ENCODE measurements around the gene C2CD5. TPM values are rescaled to one million over a fixed set of nuclear protein-coding genes. Genes with fewer than 3 reads are reported as not detected.
A peak's percentile ranks its signal among the peaks of the same experiment; 100 is the strongest.

Gene C2CD5
- total and polyA plus RNA-seq, 2 of the 13 experiments (the other 11 are each of a cell fraction or from before 2014, with no cell fraction given): 12.6 to 14.6 TPM

GRCh38 chr12:22476133-22476532 lies 68.2 kb downstream of the C2CD5 start (continued):
- TF ChIP-seq ZNF382 (CRISPR knock-in tag; IDR thresholded peaks at IDR 0.05; ENCODE audit: borderline replicate concordance): no peak
- TF ChIP-seq SMYD3 (CRISPR knock-in tag; IDR thresholded peaks at IDR 0.05): no peak
- TF ChIP-seq KLF6 (CRISPR knock-in tag; IDR thresholded peaks at IDR 0.05): no peak
- no peak for TF ChIP-seq ZFP1 (CRISPR knock-in tag; IDR thresholded peaks at IDR 0.05)
- TF ChIP-seq TGIF2 (CRISPR knock-in tag; IDR thresholded peaks at IDR 0.05): no peak
- no peak for TF ChIP-seq THAP8 (CRISPR knock-in tag; IDR thresholded peaks at IDR 0.05; ENCODE audit: borderline replicate concordance)
- no peak for TF ChIP-seq SIX4 (CRISPR knock-in tag; IDR thresholded peaks at IDR 0.05)
- TF ChIP-seq ZNF136 (CRISPR knock-in tag; IDR thresholded peaks at IDR 0.05; ENCODE audit: low read depth): no peak
- TF ChIP-seq ZNF543 (CRISPR knock-in tag; IDR thresholded peaks at IDR 0.05): no peak
- no peak for TF ChIP-seq ZFYVE20 (CRISPR knock-in tag; IDR thresholded peaks at IDR 0.05; ENCODE audit: borderline replicate concordance, low read depth)

- no peaks in the 10 kb centered on the region for H3K36me3 ChIP-seq (replicated peaks in 1 of 2; ENCODE audit: control insufficient read depth in 1 of 2, insufficient read depth in 2 of 2, low read length in 2 of 2)
- H3K4me2 ChIP-seq (ENCODE audit: low read depth, low read length): no peak overlapping the region
- ChIA-PET POLR2A (no interaction called here), CTCF (ENCODE audit: low intra/inter-chr PET ratio, low total read pairs) (no interaction called here)
- no TSS peak for BruUV-seq (replicated peaks)
- TF ChIP-seq ZNF350 (CRISPR knock-in tag; IDR thresholded peaks at IDR 0.05; ENCODE audit: borderline replicate concordance, low read depth): no peak
- TF ChIP-seq KLF9 (CRISPR knock-in tag; IDR thresholded peaks at IDR 0.05; ENCODE audit: low read depth): no peak
- no peak for TF ChIP-seq EZH2 (conservative IDR thresholded peaks at IDR 0.05; ENCODE audit: low read depth, low read length)
- TF ChIP-seq MAFK (conservative IDR thresholded peaks at IDR 0.05 in 1 of 2, IDR thresholded peaks at IDR 0.05 in 1 of 2; ENCODE audit: low read length in 2 of 2): peak; percentile 33 to 68; a peak in 3 of 4 replicates
- no peak for TF ChIP-seq ZNF362 (CRISPR knock-in tag; IDR thresholded peaks at IDR 0.05; ENCODE audit: borderline replicate concordance)
- TF ChIP-seq ZNF530 (CRISPR knock-in tag; IDR thresholded peaks at IDR 0.05; ENCODE audit: low read depth): no peak
- peak; percentile 40; the same call in 1 of the 2 replicates for TF ChIP-seq MAFF (IDR thresholded peaks at IDR 0.05; ENCODE audit: low read depth, low read length)
- TF ChIP-seq SMAD3 (CRISPR knock-in tag; IDR thresholded peaks at IDR 0.05): no peak
- TF ChIP-seq TBP (CRISPR knock-in tag; IDR thresholded peaks at IDR 0.05): no peak
- no peak for TF ChIP-seq ZNF180 (CRISPR knock-in tag; IDR thresholded peaks at IDR 0.05; ENCODE audit: borderline replicate concordance, low read depth)
- FAIRE-seq: no peak
- no peaks in the 10 kb centered on the region for H3K27me3 ChIP-seq (ENCODE audit: control insufficient read depth in 1 of 2, insufficient read depth in 2 of 2, low read length in 2 of 2)
- H3K79me2 ChIP-seq (ENCODE audit: insufficient read depth, low read length): no peaks in the 10 kb centered on the region
- DNase-seq (ENCODE audit: low spot score): no peak
- no peaks in the 10 kb centered on the region for H3K9me3 ChIP-seq (ENCODE audit: low read length)
- no peaks in the 10 kb centered on the region for H3K4me1 ChIP-seq (ENCODE audit: insufficient read depth, low read length)
- 95% methylated on average over 5 of the region's 5 CpGs for WGBS (ENCODE audit: low lambda C conversion rate)
- no peaks in the 10 kb centered on the region for H4K20me1 ChIP-seq (ENCODE audit: insufficient read depth, low read length)
- intact Hi-C loops (cut with micrococcal nuclease; ENCODE audit: unreplicated experiment): no loop called here
- no peak overlapping the region for H3K9ac ChIP-seq (ENCODE audit: insufficient read depth, low read depth, low read length)
- no peak overlapping the region for H3K4me3 ChIP-seq (replicated peaks in 1 of 3; ENCODE audit: insufficient read depth in 1 of 3, low read depth in 2 of 3, low read length in 3 of 3)
- no peak overlapping the region for H2AFZ ChIP-seq (ENCODE audit: low read length)
- in situ Hi-C loops (cut with HindIII; ENCODE audit: extremely low pct_ligation_motif_present, low pct_unique_long_range_greater_than_20kb): no loop called here
- no peak overlapping the region for H3K27ac ChIP-seq (ENCODE audit: extremely low read length, insufficient read depth, low read length)
- no peak for ATAC-seq
Measured at GRCh38 chr12:22474970-22475720, 69.2 kb downstream of the C2CD5 start.
